Measurements from ENCODE around the gene OR13C9.

DNA sequence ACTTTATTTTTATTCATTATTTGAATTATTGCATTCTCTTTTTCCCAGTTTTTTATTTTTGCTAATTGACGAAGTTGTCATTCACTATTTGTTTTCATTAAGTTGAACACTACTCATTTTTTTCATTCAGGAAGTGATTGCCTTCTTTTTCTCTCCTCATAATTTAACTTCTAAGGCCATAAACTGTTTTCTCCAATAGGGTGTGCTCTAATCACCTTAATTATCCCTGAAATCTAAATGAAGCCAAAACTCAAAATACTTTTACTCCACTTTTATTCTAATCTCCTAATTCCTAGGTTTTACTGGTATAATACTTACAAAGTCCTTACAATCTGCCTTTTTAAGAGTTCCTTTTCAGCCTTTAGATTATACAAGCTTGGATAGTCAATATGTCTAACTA, 9.7 kb downstream of the OR13C9 start:
- TF ChIP-seq CTCF (IDR thresholded peaks at IDR 0.05) = no peak
- no peak for TF ChIP-seq POLR2AphosphoS5 (IDR thresholded peaks at IDR 0.05)

Measured in breast epithelium (tissue), 3 donors.